NCI-H446 treated with DMSO at 0.1 percent for 48 hours (cell line): Measurements from ENCODE around the gene FRMD4A.

Experiments
- DNase-seq: peaks from one replicate; lab custom pipeline; 2025; lab: John Stamatoyannopoulos, UW

The FRMD4A gene

GRCh38 chr10:14294347-14295059 lies 36.2 kb downstream of the FRMD4A start:
- no peak for DNase-seq

- no peak for DNase-seq
Observed at GRCh38 chr10:14293526-14293925, 37.2 kb downstream of the FRMD4A start.

DNA sequence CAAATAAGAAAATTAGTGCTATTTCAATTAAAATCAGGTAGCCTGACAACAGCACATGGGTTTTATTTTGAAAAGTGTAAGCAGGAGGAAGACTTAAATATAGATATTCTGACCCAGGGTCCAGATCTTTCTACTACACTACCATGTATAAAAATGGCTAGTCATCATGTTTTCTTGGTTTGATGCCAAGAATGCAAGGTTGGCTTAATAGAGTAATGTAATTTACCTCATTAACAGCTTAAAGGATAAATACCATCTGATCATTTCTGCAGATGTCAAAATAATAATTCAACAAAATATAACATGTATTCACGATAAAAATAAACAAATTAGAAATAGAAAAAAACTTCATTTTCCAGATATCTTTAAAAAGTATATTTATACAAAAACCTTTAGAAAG lies 39.4 kb downstream of the FRMD4A start:
- DNase-seq = no peak

- no peak for DNase-seq
Observed at GRCh38 chr10:14285941-14286560, 44.7 kb downstream of the FRMD4A start.

DNA sequence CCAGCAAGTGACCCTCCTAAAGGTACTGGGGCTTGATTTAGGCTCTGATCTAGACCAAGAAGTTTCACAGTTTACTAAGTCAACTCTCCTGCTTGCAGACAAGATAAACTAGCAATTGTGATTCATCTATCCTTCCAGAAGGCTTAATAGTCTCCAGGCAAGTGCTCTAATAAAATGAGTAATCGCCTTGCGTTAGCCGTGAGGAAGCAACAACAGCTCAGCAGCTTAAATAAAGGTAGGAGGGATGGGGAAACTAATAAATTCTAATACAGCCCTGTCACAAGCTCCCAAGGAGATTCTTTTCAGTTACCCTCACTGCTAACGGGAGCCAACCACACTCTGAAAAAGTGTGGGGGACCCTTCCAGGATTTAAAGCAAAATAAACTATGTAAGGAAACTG lies 48.4 kb downstream of the FRMD4A start:
- DNase-seq = no peak

DNA sequence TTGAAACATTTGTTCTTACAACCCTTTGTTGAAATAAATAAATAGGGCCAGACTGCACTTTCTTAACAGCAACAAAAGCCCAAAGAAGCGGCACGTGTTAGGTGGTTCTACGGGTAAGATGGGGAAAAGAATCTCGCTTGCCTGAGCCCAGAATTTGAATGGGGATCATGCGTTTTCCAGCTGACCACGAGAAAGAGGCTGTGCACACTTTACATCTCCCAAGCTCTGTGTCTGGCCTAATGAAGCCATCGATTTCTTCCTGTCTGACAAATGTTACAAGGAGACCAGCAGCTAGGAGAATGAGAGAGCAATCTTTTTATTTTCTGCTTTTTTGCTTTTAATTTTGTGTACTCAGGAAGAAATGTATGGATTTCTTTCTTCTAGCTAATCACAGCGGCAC lies 52.2 kb downstream of the FRMD4A start:
- no peak for DNase-seq

DNA sequence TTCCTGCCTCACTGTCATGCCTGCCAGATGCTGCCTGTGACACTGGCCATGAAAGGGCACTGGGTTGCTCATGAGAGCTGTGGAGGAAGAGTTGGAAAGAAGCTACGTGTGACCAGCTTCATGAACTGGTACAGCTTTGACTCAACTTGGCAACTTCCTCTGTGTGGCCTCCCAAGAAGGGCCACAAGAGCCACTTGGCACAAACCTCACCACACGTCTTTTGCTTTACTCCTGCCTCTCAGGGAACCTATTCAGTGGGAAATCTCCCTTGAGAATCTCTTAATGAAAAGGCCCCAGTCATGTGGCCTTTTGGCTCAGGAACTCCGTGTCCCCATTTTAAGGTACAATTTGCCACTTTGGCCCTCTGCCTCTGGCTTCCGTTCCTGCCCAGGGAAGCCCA lies 54.5 kb downstream of the FRMD4A start:
- DNase-seq = no peak

- no peak for DNase-seq
Observed at GRCh38 chr10:14271621-14272020, 59.1 kb downstream of the FRMD4A start.

- no peak for DNase-seq
Observed at GRCh38 chr10:14270370-14270769, 60.4 kb downstream of the FRMD4A start.

DNA sequence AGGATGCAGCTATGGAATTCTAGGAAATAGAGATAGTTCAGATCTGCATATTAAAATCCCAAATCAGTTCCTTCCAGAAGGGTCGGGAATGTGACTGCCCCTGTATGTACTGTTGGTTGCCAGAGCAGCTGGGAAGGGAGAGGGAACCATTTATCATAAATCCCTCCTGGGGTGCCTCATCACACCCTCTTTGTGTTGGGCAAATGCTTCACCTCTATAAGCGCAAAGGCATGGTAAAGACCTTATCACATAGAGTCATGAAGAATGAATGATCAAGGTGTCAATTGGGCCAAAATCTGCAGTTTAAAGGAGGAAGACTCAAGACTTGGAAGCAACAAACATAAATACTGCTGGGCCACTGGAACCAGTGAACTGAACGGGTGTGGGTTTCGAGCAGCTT lies 65.0 kb downstream of the FRMD4A start:
- DNase-seq = no peak

- DNase-seq = no peak
Observed at GRCh38 chr10:14262836-14263425, 67.8 kb downstream of the FRMD4A start.

- DNase-seq = no peak
Observed at GRCh38 chr10:14261336-14261735, 69.4 kb downstream of the FRMD4A start.

DNA sequence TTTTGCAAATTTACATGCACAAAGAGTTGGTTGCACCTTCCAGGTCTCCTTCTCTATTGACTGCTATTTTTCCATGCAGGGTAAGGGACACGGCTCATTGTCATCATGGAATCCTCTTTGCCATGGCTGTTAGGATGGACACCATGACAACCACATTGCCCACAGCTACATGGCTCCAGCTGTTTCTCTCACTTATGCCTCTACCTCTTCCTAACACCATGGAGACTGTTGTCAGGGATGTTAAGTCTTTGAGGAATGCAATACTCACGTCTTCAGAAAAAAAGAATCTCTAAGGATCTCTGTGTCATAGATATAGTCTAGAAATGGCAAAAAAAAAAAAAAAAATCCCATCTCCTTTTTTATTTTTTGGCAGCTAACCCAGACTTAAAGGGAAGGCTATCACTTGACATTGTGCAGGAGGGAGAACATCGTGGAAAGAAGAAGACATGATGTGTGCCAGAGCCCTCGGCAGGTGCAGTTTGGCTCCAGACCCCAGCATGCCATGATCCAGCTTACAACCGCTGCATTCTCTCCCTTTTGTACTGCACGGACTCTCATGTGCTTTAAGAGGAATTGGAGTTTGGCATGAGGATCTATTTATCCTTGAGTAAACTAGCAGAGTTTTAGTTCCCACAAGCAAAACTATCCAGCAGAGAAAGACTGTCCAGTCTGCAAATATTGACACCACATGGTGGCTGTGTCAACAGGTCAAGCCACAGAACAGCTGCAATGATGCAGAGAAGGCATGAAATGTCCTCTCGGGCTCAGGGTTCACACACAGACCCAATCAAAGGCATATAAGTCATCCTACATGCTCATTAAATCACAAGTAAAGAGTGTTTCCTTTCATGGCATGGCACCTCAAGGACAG lies 70.8 kb downstream of the FRMD4A start:
- no peak for DNase-seq

GRCh38 chr10:14254368-14254767 lies 76.4 kb downstream of the FRMD4A start:
- DNase-seq = no peak

- no peak for DNase-seq
Observed at GRCh38 chr10:14253711-14254110, 77.0 kb downstream of the FRMD4A start.

- no peak for DNase-seq
Observed at GRCh38 chr10:14253079-14253478, 77.6 kb downstream of the FRMD4A start.

- no peak for DNase-seq
Observed at GRCh38 chr10:14250496-14251076, 80.1 kb downstream of the FRMD4A start.

- peak; percentile 95 for DNase-seq
Observed at GRCh38 chr10:14247377-14248116, 83.2 kb downstream of the FRMD4A start.

GRCh38 chr10:14244801-14245211 lies 85.9 kb downstream of the FRMD4A start:
- no peak for DNase-seq

DNA sequence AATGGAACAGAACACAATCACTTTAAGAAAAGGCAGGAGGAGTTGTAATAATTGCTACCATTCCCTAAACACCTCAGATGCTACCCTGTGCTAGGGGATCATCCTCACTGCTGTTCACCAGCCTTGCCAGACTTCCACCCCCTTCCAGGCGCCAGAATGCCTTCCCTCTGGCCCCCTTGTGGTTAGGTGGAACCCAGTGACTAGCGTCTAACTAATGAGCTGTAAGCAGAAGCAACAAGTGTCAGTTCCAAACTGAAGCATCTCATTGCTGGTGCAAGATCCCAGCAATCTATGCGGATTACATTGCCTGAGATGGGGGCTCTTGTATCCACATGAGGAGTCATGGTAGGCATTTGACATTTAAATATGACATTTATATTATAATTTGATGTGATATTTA lies 86.6 kb downstream of the FRMD4A start:
- DNase-seq = no peak

DNA sequence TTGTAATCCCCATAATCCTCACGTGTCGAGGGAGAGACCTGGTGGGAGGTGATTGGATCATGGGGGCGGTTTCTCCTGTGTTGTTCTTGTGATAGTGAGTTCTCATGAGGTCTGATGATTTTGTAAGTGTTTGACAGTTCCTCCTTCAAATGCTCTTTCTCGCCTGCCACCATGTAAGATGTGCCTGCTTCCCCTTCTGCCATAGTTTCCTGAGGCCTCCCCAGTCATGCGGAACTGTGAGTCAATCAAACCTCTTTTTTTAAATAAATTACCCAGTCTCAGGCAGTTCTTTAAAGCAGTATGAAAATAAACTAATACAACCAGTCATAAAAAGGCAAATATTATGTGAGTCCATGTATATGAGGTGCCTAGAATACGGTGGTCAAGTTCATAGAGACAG lies 87.5 kb downstream of the FRMD4A start:
- no peak for DNase-seq

DNA sequence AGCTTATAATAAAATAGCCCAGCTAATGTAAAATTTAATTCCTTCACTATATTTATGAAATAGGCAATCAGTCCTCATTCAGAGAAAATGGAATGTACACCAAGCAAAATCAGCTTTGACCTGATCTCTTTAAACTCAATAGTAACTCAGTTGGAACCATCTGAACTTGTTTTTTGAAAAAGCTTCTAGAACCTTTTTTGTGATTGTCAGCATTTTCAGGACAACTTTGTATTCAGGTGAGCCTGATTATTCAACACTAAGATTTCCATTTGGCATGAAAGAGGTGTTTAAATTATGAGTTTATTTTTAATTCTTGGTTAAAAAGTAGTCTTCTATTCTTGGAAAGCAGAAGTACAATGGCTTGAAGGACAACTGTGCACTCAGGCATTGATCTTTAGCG lies 89.5 kb downstream of the FRMD4A start:
- DNase-seq = no peak
